GM12874 (cell line): ENCODE results near the gene RBM10.

Experiments used
- TF ChIP-seq, protein P1 (sequence below): IDR thresholded peaks from 2 replicates; pipeline ENCODE4 v1.5.1; 2011; ENCODE audit warnings: low read depth, mild to moderate bottlenecking, control low read depth, low read length, moderate library complexity; ENCODE audit not compliant: insufficient read depth

RBM10 gene, protein sequence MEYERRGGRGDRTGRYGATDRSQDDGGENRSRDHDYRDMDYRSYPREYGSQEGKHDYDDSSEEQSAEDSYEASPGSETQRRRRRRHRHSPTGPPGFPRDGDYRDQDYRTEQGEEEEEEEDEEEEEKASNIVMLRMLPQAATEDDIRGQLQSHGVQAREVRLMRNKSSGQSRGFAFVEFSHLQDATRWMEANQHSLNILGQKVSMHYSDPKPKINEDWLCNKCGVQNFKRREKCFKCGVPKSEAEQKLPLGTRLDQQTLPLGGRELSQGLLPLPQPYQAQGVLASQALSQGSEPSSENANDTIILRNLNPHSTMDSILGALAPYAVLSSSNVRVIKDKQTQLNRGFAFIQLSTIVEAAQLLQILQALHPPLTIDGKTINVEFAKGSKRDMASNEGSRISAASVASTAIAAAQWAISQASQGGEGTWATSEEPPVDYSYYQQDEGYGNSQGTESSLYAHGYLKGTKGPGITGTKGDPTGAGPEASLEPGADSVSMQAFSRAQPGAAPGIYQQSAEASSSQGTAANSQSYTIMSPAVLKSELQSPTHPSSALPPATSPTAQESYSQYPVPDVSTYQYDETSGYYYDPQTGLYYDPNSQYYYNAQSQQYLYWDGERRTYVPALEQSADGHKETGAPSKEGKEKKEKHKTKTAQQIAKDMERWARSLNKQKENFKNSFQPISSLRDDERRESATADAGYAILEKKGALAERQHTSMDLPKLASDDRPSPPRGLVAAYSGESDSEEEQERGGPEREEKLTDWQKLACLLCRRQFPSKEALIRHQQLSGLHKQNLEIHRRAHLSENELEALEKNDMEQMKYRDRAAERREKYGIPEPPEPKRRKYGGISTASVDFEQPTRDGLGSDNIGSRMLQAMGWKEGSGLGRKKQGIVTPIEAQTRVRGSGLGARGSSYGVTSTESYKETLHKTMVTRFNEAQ

DNA sequence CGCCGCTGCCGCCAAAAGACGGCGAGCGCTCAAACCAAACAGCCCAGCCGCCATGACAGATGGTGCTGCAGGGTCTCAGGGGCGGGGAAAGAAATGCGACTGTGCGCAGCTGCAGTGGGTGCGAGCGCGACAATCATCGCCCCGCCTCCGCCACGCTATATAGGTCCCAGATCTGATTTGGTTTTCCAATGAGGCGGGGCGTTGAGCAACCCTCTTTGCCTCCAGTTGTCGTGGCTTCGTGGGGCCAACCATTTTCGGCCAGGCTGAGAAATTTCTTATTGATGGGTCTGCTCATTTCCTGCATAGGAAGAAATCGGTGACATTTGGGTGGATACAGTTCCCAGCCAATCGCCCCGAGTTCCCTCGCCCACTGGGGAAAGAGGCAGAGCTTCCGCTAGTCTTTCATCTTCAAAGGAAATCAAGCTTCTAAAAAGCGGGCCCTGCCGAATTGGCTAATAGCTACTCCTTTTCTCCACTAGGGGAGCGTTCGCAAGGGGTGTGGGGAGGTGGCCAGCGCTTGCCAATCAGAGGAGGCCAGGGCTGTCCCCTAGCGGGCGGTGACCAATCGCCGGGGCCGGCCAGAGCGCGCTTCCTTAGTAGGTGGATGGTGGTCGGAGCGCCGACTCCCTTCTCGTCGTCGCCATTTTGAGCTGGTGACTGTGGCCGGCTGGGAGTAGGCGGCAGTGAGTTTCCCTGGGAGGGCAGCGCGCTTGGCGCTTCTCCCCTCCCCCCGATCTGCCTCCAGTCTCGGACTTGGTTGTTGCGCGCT lies at the start of gene RBM10, which contains the start of gene NDUFB11:
Gene RBM10, plus strand, starts transcription at position 596 of the 769 bp plus-strand sequence. CDS start 2,261 bp downstream, outside the sequence.
Gene NDUFB11, minus strand, starts transcription at position 77 of the 769 bp plus-strand sequence. Its CDS starts 23 bp downstream, at position 54.
- TF ChIP-seq, protein P1, sequence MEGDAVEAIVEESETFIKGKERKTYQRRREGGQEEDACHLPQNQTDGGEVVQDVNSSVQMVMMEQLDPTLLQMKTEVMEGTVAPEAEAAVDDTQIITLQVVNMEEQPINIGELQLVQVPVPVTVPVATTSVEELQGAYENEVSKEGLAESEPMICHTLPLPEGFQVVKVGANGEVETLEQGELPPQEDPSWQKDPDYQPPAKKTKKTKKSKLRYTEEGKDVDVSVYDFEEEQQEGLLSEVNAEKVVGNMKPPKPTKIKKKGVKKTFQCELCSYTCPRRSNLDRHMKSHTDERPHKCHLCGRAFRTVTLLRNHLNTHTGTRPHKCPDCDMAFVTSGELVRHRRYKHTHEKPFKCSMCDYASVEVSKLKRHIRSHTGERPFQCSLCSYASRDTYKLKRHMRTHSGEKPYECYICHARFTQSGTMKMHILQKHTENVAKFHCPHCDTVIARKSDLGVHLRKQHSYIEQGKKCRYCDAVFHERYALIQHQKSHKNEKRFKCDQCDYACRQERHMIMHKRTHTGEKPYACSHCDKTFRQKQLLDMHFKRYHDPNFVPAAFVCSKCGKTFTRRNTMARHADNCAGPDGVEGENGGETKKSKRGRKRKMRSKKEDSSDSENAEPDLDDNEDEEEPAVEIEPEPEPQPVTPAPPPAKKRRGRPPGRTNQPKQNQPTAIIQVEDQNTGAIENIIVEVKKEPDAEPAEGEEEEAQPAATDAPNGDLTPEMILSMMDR = peak; percentile 58

DNA sequence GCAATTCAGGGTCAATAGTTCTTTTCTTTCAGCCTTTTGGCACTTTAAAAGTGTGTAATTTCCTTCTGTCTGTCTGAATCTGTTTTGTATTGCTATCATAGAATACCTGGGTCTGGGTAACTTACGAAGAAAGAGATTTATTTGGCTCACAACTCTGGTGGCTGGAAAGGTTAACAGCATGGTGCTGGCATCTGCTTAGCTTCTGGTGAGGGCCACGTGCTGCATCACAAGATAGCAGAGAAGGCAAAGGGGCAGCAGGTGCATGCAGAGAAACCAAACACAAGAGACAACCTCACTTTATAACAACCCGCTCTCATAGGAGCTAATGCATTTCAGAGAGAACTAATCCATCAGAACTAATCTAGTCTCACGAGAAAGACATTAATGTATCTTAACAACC lies 48.0 kb upstream of the RBM10 start:
- TF ChIP-seq, protein P1 = no peak

DNA sequence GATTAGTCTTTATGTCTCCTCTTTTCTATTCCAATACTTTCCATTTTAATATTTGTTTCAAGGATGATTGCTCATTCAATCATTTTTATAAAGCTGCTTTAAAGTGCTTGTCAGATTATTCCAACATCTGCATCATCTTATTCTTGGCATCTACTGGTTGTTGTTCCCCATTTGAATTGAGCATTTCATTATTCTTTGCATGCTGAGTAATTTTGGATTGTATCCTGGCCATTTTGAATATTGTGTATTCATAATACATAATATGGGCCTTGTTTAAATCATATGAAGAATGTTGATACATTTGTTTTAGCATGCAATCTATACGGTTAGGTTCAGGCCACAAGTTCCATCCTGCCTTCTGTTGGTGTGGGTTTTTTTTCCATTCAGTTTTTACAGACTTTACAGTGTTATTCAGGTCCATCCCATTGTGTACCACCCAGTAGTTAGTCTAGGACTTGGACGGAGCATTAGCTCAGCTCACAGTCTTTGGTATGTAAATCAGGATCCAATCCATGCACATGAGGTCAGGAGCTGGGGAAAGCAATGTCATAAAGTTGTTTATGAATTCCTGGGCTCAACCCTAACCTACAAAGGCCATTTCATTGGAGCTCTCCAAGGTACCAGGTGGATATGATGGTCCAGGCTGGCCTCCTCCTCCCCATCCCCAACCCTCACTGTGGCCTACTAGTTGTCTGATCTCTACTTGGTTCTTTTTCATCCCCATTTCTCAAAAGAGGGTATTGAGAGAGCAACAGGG lies 46.5 kb upstream of the RBM10 start:
- TF ChIP-seq, protein P1 = no peak

DNA sequence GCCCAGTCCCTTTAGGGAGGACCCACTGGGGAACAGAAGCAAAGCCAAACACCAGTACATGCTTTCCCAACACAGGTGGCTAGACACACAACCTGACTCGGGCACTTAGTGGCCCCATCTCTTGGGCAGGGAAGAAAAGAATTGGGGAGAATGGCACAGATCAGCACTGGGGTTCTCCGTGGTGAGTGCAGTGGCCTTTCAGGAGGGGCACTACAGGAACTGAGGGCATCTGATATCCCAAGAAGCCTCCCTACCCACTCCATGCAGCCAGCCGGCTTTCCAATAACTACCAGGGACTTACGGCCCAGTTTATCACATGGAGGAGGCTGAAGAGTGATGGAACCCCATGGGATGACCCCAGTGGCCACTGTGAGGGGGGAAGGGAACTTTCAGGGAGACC lies 43.8 kb upstream of the RBM10 start:
- TF ChIP-seq, protein P1 = no peak

DNA sequence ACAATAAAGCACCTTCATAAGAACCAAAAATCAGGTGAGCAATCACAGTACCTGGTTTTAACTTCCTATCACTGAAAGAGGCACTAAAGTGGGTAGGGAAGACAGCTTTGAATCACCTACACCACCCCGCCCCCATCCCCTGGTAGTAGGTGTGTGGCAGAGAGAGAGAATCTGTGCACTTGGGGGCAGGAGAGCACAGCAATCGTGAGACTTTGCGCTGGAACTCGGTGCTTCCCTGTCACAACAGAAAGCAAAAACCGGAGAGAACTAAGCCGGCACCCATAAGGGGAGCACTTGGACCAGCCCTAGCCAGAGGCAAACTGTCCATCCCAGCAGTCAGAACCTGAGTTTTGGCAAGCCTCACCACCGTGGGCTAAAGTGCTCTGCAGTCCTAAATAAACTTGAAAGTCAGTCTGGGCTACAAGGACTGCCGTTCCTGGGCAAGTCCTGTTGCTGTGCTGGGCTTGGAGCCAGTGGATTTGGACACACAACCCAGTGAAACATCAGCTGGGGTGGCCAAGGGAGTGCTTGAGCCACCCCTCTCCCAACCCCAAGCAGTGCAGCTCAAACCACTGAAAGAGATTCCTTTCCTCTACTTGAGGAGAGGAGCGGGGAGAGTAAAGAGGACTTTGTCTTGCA lies 32.6 kb upstream of the RBM10 start:
- TF ChIP-seq, protein P1 = no peak

DNA sequence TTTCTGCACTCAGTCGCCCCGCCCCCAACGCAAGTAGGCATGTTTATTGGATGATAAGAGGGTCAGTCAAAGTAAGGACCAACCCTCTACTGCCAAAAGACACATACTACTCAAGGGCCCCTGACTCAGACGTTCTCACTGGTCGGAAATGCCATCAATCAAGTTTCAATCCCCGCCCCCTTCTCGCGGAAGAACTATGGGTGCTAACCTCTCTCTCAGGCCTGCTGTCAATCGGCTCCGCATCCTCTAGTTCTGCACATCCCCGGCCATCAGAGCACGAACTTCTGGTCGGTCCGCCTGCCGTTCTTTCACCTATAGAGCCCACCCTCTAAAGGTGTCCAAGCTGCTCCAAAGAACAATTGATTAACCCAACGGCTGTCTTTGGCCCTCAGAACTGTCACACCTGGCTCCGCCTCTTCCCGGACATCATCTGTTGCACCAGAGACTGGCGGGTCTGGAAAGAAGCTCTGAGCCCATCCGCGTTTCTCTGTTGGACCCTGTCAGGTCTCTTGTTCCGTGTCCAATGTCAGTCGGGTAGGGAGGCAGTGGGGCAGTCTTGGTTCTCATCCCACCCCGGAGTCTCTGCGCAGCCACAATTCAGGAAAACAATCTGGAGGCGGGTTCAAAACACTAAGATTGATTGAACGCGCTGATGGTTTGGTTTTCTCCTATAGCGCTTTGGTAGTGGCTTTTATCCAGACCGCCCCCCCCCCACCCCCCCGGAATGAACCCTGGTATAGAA lies 15.7 kb upstream of the RBM10 start:
- TF ChIP-seq, protein P1 = no peak
